SKM-1 (cell line): ENCODE data around the gene SYT1.

Source experiments
- DNase-seq: peaks from one replicate; lab custom pipeline; 2025; ENCODE audit not compliant: unreplicated experiment; lab: John Stamatoyannopoulos, UW

SYT1 gene

GRCh38 chr12:79055926-79056674, 191.5 kb downstream of the SYT1 start:
- no peak for DNase-seq

GRCh38 chr12:79056775-79057174, 192.2 kb downstream of the SYT1 start:
- DNase-seq: no peak

GRCh38 chr12:79057540-79057939, 193.0 kb downstream of the SYT1 start:
- no peak for DNase-seq

DNA sequence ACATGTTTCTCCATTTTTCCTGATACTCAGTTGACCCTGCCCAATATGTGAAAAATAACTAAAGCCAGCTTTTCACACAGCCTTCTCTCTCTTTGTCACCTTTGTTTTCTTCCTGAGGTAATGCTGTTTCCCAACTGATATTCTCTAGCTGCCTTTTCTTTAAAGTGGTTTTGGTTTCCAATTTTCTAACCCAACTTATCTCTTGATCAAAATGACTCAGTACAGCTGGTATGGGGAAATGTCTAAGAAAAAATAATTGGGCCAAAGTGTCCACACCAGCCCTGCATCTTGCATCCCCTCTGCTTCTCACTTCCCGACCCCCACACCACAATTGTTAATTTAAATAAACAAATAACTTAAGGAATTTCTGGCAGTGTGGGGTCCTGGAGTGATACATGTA, 193.8 kb downstream of the SYT1 start:
- no peak for DNase-seq

DNA sequence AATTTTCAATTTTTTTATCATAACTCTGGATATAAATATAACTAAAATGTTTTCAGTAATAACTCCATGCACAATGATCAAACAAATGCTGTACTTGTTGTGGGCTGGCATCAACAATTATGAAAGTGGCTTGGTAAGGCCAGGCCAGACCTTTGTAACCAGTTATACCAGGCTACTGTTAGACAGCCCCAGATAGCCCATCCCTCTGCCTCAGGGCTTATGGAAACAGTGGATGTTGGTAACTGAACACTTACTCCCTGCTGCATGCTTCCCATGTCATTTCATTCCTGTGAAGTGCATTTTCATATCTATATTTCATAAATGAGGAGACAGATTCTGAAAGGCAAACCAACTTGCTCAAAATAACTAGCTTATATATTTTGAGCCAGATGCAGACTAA, 195.0 kb downstream of the SYT1 start:
- DNase-seq: no peak

DNA sequence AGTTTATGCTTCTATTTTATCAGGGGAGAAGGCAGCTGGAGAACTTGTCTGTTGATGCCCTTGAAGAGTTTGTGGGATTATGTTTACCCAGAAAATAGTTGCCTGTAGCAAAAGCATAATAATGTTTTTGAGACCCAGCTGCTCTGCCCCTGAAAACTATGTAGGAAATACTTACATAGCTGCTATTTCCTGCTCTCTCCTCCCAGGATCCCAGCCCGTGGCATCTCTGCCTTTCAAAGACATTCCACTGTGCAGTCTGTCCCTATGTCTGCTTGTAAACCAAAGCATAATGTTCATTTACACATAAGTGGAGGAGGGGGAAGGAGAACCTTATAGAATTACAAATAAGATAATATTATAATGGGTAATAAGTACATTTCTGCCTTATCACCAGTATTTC, 198.7 kb downstream of the SYT1 start:
- DNase-seq: no peak

DNA sequence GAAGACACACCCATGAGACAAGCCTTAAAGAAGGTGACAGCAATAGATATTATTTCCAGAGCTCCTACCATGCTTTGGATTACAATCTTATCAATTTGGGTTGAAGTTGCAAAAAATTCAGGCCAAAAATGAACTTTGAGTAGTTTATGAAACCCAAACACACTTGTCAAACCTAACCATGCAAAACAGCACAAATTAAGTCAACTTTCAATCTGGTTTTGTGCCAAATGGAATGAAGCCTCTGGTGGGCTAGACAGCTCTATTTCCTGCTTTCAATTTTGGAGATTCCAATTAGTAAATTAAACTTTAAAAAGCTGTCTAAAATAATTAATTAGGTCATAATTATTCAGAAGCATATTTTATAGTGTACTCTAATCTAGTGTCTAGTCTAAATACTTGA, 203.4 kb downstream of the SYT1 start:
- DNase-seq: no peak

GRCh38 chr12:79069009-79069408, 204.4 kb downstream of the SYT1 start:
- no peak for DNase-seq

- DNase-seq: no peak
Measured at GRCh38 chr12:79071498-79071897, 206.9 kb downstream of the SYT1 start.

- DNase-seq: no peak
Measured at GRCh38 chr12:79073506-79073905, 208.9 kb downstream of the SYT1 start.

DNA sequence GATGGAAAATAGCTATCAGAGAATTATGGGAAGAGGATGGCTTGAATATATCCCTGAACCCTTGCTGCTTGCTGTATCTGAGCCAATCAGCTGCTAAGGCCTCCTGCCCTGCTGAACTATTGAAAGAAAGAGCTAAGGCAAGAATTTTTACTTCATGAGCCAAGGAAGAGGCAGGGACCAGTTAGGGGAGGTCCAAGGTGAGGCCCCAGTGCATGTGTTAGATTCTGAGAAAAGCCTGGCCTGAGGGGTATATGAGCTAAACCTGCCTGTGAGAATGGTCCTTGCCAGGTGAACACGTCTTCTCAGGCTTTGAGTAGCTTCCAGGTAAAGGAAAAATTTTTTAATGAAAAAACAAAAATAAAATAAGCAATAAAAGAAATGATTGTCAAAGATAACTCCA, 218.0 kb downstream of the SYT1 start:
- no peak for DNase-seq

DNA sequence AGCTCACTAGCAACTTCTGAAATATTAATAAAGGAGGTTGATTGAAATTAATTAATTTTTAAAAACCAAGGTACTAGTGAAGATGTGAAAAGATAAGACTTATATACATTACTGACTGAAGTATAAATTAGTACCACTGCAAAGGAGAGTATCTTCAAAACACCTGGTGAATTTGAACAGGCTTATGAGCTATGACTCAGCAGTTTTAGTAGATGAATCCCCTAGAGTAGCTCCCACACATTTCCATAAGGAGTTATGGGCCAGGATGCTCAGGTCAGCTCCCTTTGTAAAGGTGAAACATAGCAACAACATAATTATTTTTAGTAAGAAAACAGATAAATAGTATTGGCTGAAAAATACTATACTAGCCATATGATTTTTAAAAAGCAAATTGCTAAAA, 218.6 kb downstream of the SYT1 start:
- no peak for DNase-seq

GRCh38 chr12:79085106-79085682, 220.6 kb downstream of the SYT1 start:
- DNase-seq: no peak

DNA sequence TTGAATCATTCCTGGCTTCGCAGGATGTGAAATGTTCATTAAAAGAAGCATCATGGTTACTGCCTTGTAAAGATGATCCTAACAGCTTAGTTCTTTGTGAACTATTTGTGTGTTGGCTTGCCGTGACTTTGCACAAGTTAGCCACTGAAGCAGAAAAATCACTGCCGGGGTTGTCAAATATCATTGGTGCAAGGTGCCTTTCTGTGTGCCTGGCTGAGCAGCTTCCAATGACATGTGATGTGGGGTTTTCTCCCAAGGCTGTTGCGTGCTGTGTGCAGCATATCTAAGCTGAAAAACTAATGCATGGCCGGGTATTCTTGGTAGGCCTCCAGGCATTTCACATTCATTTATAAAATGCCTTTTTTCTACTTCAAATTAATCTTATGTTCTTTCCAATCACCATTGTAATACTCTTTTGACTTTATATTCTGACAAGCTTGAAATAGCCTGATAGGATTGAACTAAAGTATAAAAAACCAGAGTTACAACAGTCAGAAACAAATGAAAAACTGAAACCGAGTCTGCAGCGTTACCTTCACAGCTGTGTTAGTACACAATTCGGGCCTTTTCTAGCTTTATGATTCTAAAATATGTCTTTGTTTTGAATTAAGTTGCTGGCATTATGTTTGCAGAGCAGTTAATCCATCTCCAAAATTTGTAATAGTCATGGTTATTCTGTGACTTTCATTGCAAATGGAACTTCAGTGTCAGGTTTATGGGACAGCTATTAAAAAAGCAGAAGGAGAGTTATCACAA, 222.1 kb downstream of the SYT1 start:
- no peak for DNase-seq

DNA sequence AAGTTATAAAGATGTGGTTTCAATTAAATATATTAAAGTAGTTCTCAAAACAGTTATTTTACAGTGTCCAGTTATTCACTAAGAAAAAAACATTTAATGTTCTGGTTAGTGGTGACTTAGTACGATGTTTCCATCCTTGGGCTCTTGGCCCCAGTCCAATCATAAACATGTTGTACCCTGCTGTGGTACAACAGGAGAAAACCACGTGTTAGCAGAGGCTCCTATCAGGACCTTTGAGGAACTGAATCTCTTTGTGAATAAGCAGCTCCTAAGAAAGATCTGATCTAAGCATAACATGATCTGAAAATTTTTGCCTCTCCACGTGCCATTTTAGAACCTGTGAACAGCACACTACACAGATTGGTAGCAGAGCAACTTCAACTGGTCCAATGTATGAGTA, 234.0 kb downstream of the SYT1 start:
- no peak for DNase-seq

GRCh38 chr12:79108962-79109361, 244.4 kb downstream of the SYT1 start:
- no peak for DNase-seq

DNA sequence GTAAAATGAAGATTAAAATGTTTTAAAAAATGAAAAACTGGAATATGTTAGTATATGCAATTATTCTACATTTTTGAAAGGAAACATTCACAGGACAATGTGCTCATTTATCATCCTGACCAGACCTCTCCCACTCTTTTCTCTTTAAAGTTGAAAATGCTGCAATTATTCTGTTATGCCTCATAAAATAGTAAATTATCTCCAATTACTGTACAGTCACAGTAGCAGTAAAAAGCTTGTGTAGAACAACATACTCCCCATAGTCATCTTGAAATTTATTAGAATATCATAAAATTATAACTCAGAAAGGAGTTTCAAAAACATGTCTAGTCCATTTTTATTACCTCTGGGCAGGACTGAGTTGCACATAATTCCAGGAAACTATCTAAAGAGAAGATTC, 250.3 kb downstream of the SYT1 start:
- no peak for DNase-seq

DNA sequence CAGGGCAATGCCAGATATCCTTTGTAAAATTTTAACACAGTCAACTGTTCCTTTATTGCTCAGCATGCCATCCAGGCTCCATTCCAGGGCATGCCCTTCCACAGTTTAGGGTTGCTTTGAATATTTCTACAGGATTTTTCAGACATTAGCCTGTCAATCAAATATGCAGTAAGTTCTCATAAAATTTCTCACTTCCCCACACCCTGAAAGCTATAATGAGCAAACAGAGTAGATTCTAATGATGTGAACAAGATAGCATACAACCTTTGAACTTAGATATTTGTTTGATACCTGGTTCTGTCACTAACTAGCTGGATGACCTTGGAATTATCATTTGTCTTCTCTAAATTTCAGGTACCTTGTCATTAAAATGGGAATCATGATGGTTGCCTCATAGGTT, 251.2 kb downstream of the SYT1 start:
- DNase-seq: no peak

DNA sequence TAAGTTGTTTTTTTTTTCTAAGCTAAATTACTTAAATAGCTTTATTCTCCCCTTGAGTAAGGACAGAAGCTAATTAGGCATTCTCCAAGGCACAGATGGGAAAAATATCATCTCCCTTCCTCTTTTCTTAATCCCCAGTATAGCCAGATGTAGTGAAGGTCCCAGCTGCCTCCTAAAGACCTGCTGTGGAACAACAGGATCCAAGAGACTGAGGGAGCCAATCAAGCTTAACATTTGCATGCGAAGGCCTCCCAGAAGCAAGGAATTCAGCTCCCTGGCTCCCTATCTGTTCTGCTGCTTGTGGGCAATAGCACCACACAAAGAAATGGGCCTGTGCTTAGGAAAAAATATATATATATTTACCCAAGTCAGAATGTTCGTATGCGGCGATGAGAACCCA, 255.2 kb downstream of the SYT1 start:
- no peak for DNase-seq

GRCh38 chr12:79121486-79121885, 256.9 kb downstream of the SYT1 start:
- no peak for DNase-seq

DNA sequence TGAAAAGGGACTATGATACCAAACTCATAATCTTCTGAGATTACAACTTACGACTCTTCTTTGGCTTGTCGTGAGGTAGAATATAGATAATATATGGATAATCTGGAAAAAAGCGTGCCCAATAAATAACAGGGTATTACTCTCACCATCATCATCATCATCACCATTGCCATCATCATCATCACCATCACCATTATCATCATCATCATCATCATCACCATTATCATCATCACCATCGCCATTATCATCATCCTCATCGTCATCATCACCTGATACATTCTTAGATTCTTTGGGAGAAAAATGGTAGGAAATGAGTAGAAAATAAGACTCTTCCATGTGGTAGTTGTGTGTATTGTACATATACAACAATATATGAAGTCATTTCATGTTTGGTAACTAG, 259.8 kb downstream of the SYT1 start:
- DNase-seq: no peak

DNA sequence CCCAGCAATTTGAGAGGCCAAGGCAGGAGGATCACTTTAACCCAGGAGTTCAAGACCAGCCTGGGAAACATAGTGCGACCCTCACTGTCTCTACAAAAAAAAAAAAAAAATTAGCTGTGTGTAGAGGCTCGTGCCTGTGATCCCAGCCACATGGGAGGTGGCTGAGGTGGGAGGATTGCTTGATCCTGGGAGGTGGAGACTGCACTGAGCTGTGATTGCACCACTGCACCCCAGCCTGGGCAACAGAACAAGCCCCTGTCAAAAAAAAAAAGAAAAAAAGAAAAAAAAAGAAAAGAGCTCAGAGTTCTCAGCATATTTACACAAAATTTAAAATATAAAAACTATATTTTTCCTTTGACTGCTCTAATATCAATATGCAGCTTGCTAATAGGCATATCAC, 260.8 kb downstream of the SYT1 start:
- DNase-seq: no peak
